GM12872 (cell line): ENCODE measurements around the gene EXOC4.

Experiments used
- CTCF ChIP-seq: IDR thresholded peaks from 3 replicates; pipeline ENCODE4 v1.5.1; 2011; ENCODE audit warnings: low read depth, mild to moderate bottlenecking, low read length, moderate library complexity; ENCODE audit not compliant: insufficient read depth

Gene EXOC4

GRCh38 chr7:133303372-133303771, 50.5 kb downstream of the EXOC4 start:
- no peak for TF ChIP-seq CTCF

- no peak for TF ChIP-seq CTCF
Measured at GRCh38 chr7:133303931-133304330, 51.1 kb downstream of the EXOC4 start.

- no peak for TF ChIP-seq CTCF
Measured at GRCh38 chr7:133309333-133309732, 56.5 kb downstream of the EXOC4 start.

GRCh38 chr7:133310232-133310862, 57.5 kb downstream of the EXOC4 start:
- TF ChIP-seq CTCF = no peak

GRCh38 chr7:133313575-133313974, 60.7 kb downstream of the EXOC4 start:
- TF ChIP-seq CTCF = no peak

GRCh38 chr7:133314084-133314483, 61.2 kb downstream of the EXOC4 start:
- TF ChIP-seq CTCF = no peak

GRCh38 chr7:133315332-133316040, 62.6 kb downstream of the EXOC4 start:
- no peak for TF ChIP-seq CTCF
